ENCODE results near the gene STYXL1.
"Not testable (repeated sequence)": the region's sequence is repeated elsewhere in the genome, so short reads cannot be mapped to it uniquely, and the experiment has no call there.

STYXL1 gene

DNA sequence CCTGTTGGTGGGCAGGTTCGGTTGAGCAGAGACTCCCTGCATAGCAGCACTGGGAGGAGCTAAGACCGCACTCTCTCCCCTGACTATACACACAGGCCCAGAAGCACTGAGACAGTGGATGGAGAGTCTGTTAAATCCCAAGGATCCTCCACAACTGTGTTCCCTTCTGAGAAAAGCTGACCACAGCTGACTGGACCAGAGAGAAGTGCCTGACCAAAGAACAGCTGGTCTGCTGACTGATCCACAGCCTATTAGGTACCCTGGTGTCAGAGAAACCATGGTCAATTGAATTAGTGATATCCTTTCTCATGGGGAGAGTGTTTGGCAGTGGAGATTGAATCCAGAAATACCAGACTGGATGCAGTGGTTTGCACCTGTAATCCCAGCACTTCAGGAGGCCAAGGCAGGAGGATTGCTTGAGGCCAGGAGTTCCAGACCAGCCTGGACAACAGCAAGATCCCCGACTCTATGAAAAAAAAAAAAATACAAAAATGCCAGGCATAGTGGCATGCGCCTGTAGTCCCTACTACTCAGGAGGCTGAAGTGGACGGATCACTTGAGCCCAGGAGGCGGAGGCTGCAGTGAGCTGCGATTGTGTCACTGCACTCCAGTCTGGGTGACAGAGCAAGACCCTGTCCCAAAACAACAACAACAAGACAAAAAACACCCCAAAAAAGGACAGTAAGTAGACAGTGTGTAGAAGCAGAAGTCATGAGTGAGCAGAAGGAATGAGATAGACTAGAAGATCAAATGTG is 25.6 kb downstream of the STYXL1 start:
- no peak for DNase-seq

GRCh38 chr7:76020031-76020714 is 27.6 kb downstream of the STYXL1 start:
- peak; percentile 71 for DNase-seq

- DNase-seq = not testable (repeated sequence)
These were observed 29.3 kb downstream of the STYXL1 start for GRCh38 chr7:76018520-76018919.

GRCh38 chr7:76016191-76016947 is 31.4 kb downstream of the STYXL1 start:
- no peak for DNase-seq

DNA sequence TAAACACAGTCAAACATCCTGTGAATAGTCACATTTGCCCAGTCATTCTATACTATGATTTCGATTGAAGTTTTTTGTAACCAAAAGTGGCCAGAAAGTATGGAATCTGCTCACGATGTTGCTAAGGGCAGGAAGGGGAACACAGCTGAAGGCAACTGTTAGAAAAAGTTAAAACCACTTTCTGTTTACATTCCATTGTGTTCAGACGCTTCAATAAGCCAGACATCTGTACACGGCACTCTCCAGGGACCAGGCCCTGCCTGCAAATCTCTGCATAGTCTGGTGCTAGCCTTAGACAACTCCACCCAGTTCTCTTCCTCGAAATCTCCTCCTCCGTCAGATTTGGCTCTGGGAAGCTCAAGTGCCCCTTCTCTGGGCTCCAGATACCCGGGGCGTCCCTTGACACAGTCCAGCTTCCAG is 36.3 kb downstream of the STYXL1 start:
- DNase-seq = no peak

- no peak for DNase-seq
These were observed 37.9 kb downstream of the STYXL1 start for GRCh38 chr7:76009672-76010600.

- DNase-seq = peak; percentile 25
These were observed 39.6 kb downstream of the STYXL1 start for GRCh38 chr7:76008156-76008687.

DNA sequence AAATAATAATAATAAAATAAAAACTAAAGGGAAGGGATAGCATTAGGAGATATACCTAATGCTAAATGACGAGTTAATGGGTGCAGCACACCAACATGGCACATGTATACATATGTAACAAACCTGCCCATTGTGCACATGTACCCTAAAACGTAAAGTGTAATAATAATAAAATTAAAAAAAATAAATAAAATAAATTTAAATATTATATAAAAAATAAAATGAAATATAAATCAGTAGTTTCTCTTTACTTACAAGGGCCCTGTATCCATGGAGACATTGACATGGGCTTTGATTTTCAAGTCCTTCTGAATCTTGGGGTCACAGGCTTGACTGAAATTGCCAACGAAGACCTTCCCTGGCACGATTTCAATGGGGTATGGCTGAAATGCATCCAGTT is 42.8 kb downstream of the STYXL1 start:
- not testable (repeated sequence) for DNase-seq

- DNase-seq = no peak
These were observed 44.4 kb downstream of the STYXL1 start for GRCh38 chr7:76003351-76003750.

- no peak for DNase-seq
These were observed 45.0 kb downstream of the STYXL1 start for GRCh38 chr7:76002822-76003221.

- no peak for DNase-seq
These were observed 45.7 kb downstream of the STYXL1 start for GRCh38 chr7:76002139-76002538.

- DNase-seq = no peak
These were observed 47.2 kb downstream of the STYXL1 start for GRCh38 chr7:76000566-76000965.

DNA sequence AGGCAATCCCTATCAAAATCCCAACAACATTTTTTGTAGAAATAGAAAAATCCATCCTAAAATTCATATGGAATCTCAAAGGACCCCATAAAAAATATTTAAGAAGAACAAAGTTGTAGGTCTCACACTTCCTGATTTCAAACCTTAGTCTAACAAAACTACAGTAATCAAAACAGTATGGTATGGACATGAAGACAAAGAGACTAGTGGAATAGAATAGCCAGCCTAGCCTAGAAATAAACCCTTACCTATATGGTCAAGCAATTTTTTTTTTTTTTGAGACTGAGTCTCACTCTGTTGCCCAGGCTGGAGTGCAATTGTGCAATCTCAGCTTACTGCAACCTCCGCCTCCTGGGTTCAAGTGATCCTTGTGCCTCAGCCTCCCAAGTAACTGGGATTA is 49.8 kb downstream of the STYXL1 start:
- DNase-seq = no peak

GRCh38 chr7:75996476-75996875 is 51.3 kb downstream of the STYXL1 start:
- no peak for DNase-seq

GRCh38 chr7:75995996-75996395 is 51.8 kb downstream of the STYXL1 start:
- no peak for DNase-seq

DNA sequence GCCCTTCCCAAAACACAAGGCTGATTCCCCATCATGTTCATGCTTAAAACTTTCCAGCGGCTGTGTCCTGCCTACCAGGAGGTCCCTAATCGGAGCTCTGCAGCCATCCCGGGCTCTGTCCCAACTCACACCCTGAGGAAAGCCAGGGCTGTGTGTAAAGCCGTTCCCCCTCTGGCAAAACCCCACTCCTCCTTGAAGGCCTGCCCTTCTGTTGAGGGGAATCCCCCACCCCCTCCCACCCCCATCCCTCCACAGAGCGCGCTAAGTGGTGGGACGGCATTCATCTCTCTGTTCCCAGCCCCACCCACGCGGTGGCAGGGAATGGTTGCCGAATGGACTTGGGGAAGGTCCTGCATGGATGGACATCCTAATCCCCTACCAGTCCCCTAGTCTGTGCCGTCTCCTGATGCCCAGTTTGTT is 52.7 kb downstream of the STYXL1 start:
- no peak for DNase-seq

- peak; percentile 93 for DNase-seq
These were observed 53.3 kb downstream of the STYXL1 start, which contains the start of gene TMEM120A for GRCh38 chr7:75994388-75995051. Gene TMEM120A (minus strand): TSS chr7:75994595. CDS start chr7:75994570, 25 bp downstream.

GRCh38 chr7:75993689-75994387 is 54.0 kb downstream of the STYXL1 start:
- peak; percentile 15 for DNase-seq

DNA sequence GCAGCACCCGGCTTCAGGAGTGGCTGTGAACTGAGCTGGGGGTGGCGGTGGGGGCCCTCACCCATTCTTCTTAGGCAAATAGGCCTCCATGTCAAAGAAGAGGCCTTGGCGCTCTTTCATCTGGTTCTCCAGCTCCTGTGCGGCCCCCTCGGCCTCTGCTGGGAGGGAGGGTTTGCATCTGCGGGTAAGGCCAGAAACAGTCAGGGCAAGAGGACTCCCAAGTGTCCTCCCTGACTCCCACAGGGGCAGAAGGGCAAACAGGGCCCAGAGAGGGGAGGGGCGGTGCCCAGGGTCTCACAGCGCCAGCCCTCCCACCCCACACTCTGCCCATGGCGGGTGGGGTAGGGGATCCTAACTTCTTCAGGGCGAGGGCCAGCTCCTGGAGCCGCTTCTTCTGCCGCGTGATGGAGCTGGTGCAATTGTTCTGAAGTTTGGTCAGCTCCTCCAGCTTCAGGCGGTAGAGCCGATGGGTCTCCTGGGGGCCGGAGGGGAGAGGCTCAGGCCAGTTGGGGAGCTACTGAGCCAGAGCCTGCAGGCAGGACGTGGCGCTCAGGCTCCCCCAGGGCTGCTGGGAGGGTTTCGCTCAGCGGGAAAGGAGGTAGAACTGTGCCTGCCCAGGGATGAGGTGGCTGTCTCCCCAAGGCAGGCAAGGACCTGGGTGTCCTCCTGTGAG is 55.6 kb downstream of the STYXL1 start:
- no peak for DNase-seq

DNA sequence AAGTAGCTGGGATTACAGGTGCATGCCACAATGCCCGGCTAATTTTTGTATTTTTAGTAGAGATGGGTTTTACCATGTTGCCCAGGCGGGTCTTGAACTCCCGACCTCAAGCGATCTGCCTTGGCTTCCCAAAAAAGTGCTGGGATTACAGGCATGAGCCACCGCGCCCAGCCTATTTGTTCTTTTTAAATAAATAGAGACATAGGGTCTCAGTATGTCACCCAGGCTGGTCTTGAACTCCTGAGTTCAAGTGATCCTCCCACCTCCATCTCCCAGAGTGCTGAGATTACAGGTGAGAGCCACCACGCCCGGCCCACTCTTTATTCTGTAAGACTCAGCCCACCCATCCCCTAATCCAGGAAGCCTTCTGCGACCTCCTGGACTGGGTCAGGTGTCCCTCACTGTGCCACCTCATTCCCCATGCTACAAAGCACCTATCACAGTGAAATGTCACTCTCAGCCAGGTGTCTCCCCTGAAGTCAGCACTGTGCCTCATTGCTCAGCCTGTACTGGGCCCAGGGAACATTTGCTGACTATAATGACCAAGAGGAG is 56.2 kb downstream of the STYXL1 start:
- DNase-seq = no peak

Measured in CD4-positive, alpha-beta T cell treated with Interleukin-10 for 1 hour (primary cell).